ENCODE results near the gene NCF4. TPM values are rescaled to one million over a fixed set of nuclear protein-coding genes. Genes with fewer than 3 reads are reported as not detected.

The NCF4 gene
- total and polyA plus RNA-seq, 2 of the 4 experiments (the other 2 are of a cell fraction): not detected

- Histone ChIP-seq H4K91ac (ENCODE audit: insufficient read depth, low read depth, low read length) (no peak overlapping the region), H2AFZ (replicated peaks; ENCODE audit: low read length, poor library complexity) (no peak overlapping the region)
- in situ Hi-C loops (cut with MboI; ENCODE audit: low sequenced_read_pairs): no loop called here
These were observed 39.4 kb downstream of the NCF4 start for GRCh38 chr22:36900225-36900624.

More at GRCh38 chr22:36900225-36900624, 39.4 kb downstream of the NCF4 start:
- Histone ChIP-seq H3K4me2 (ENCODE audit: low read depth, low read length) (no peak overlapping the region), H2BK120ac (ENCODE audit: low read depth, low read length) (no peak overlapping the region), H3K79me1 (ENCODE audit: low read depth in 1 of 2, low read length in 2 of 2) (no peaks in the 10 kb centered on the region), H3K27me3 (ENCODE audit: control insufficient read depth, insufficient read depth, low read length) (peaks cover 24% of the 10 kb centered on the region), H3K4ac (ENCODE audit: low read depth, low read length) (no peak overlapping the region), H3K9me3 (ENCODE audit: control insufficient read depth, insufficient read depth, low read length) (0 out of 2 replicates have a peak, but pooled peaks cover 2% of the 10 kb centered on the region), H4K20me1 (ENCODE audit: insufficient read depth, low read length) (no peaks in the 10 kb centered on the region), H3K36me3 (ENCODE audit: control insufficient read depth, insufficient read depth, low read length) (no peaks in the 10 kb centered on the region), H3K9me1 (ENCODE audit: insufficient read depth, low read length) (no peaks in the 10 kb centered on the region), H2BK5ac (ENCODE audit: low read depth, low read length, poor library complexity, severe bottlenecking) (no peak overlapping the region), H3K23ac (ENCODE audit: low read depth, low read length) (no peak overlapping the region), H3K9ac (ENCODE audit: low read depth, low read length) (no peak overlapping the region), H3K14ac (replicated peaks; ENCODE audit: low read depth, low read length) (no peak overlapping the region), H4K5ac (ENCODE audit: low read depth, low read length) (no peak overlapping the region), H2AK5ac (ENCODE audit: low read depth, low read length) (no peak overlapping the region), H3K27ac (ENCODE audit: insufficient read depth, low read length) (no peak overlapping the region), H3K4me1 (ENCODE audit: control insufficient read depth, insufficient read depth, low read length) (no peaks in the 10 kb centered on the region), H3K4me3 (ENCODE audit: insufficient read depth, low read depth, low read length) (no peak overlapping the region), H2AK9ac (replicated peaks; ENCODE audit: low read depth, low read length, poor library complexity) (no peak overlapping the region), H2BK20ac (ENCODE audit: low read depth, low read length) (no peak overlapping the region), H4K8ac (ENCODE audit: low read depth in 2 of 2, low read length in 2 of 2) (no peak overlapping the region), H3K56ac (ENCODE audit: extremely low read depth, insufficient read depth, low read length) (no peak overlapping the region), H2BK15ac (ENCODE audit: low read depth, low read length) (no peak overlapping the region), H3K18ac (ENCODE audit: low read depth, low read length) (no peak overlapping the region)
- DNase-seq: no peak
- WGBS, 2 experiments (ENCODE audit: extremely low coverage in 2 of 2, insufficient read length in 1 of 2): no CpG with 5 or more reads among the region's 2 CpGs
- no TSS peak for BruUV-seq (replicated peaks)
- POLR2A ChIA-PET (ENCODE audit: unreplicated experiment): no interaction called here
- intact Hi-C loops (cut with micrococcal nuclease): no loop called here
- CTCF ChIA-PET: no interaction called here
- ATAC-seq (ENCODE audit: low read depth): no peak
- TF ChIP-seq BHLHE40 (IDR thresholded peaks at IDR 0.05; ENCODE audit: low read depth, low read length): no peak
- no peak for TF ChIP-seq CHD1 (IDR thresholded peaks at IDR 0.05; ENCODE audit: low read depth, low read length)
- TF ChIP-seq, protein P1, sequence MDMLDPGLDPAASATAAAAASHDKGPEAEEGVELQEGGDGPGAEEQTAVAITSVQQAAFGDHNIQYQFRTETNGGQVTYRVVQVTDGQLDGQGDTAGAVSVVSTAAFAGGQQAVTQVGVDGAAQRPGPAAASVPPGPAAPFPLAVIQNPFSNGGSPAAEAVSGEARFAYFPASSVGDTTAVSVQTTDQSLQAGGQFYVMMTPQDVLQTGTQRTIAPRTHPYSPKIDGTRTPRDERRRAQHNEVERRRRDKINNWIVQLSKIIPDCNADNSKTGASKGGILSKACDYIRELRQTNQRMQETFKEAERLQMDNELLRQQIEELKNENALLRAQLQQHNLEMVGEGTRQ (IDR thresholded peaks at IDR 0.05; ENCODE audit: low read depth, low read length): no peak
- TF ChIP-seq POLR2A (IDR thresholded peaks at IDR 0.05; ENCODE audit: low read depth, low read length): no peak
- no peak for TF ChIP-seq SMC3 (IDR thresholded peaks at IDR 0.05; ENCODE audit: low read depth, low read length)
- TF ChIP-seq RAD21 (IDR thresholded peaks at IDR 0.05; ENCODE audit: low read length): no peak
- no peak for TF ChIP-seq FOS (IDR thresholded peaks at IDR 0.05; ENCODE audit: low read depth, low read length)
- TF ChIP-seq NFE2L2 (IDR thresholded peaks at IDR 0.05; ENCODE audit: low read depth, low read length): no peak
- TF ChIP-seq MAFK (IDR thresholded peaks at IDR 0.05; ENCODE audit: low read depth, low read length): no peak
- no peak for TF ChIP-seq ELK1 (IDR thresholded peaks at IDR 0.05; ENCODE audit: borderline replicate concordance, low read depth, low read length)
- TF ChIP-seq RFX5 (IDR thresholded peaks at IDR 0.05; ENCODE audit: low read depth, low read length): no peak
- TF ChIP-seq CTCF (conservative IDR thresholded peaks at IDR 0.05; ENCODE audit: low read depth, low read length): no peak
- dilution Hi-C loops (cut with HindIII; ENCODE audit: low sequenced_read_pairs, unreplicated experiment): no loop called here

All from IMR-90 (cell line).